Osteoblast (primary cell): Measurements from ENCODE around the gene SERPINA9. TPM values are rescaled to one million over a fixed set of nuclear protein-coding genes. Genes with fewer than 3 reads are reported as not detected.
"Not testable (repeated sequence)": the region's sequence is repeated elsewhere in the genome, so short reads cannot be mapped to it uniquely, and the experiment has no call there.

Experiments used
- DNase-seq: peaks from one replicate; pipeline ENCODE4 v3.0.0; 2011; ENCODE audit warnings: low spot score, mixed read lengths; ENCODE audit not compliant: insufficient read length; ENCODE audit errors: missing footprints
- H2AFZ ChIP-seq: 2 replicates; pipeline ENCODE4 v1.6.0; 2011; ENCODE audit warnings: mild to moderate bottlenecking, low read length
- H3K27ac ChIP-seq: 2 replicates; pipeline ENCODE4 v1.5.1; 2011; ENCODE audit warnings: mild to moderate bottlenecking, low read depth, low read length, moderate library complexity
- H3K27me3 ChIP-seq: 2 replicates; pipeline ENCODE4 v1.6.0; 2012; ENCODE audit warnings: mild to moderate bottlenecking, control low read depth, inconsistent platforms, low read length, moderate library complexity; ENCODE audit not compliant: insufficient read depth
- H3K36me3 ChIP-seq: 2 replicates; pipeline ENCODE4 v1.5.1; 2011; ENCODE audit warnings: mild to moderate bottlenecking, low read length, control low read depth, moderate library complexity; ENCODE audit not compliant: insufficient read depth
- H3K4me1 ChIP-seq: 2 replicates; pipeline ENCODE4 v1.5.1; 2011; ENCODE audit warnings: mild to moderate bottlenecking, low read length, control low read depth, moderate library complexity; ENCODE audit not compliant: insufficient read depth
- H3K4me2 ChIP-seq: 2 replicates; pipeline ENCODE4 v1.6.0; 2011; ENCODE audit warnings: mild to moderate bottlenecking, low read length; ENCODE audit not compliant: insufficient read depth
- H3K4me3 ChIP-seq: fragments of 200-600 bp; sonication (generic); 3 replicates; pipeline ENCODE4 v1.5.1; 2012; ENCODE audit warnings: mild to moderate bottlenecking, low read length, inconsistent platforms; ENCODE audit not compliant: insufficient read depth
- H3K79me2 ChIP-seq: 2 replicates; pipeline ENCODE4 v1.6.0; 2012; ENCODE audit warnings: mild to moderate bottlenecking, low read length, control low read depth, inconsistent platforms; ENCODE audit not compliant: insufficient read depth
- H3K9me3 ChIP-seq: 2 replicates; pipeline ENCODE4 v1.5.1; 2011; ENCODE audit warnings: low read depth, low read length, control low read depth
- H4K20me1 ChIP-seq: 2 replicates; pipeline ENCODE4 v1.6.0; 2012; ENCODE audit warnings: mild to moderate bottlenecking, low read length, control low read depth; ENCODE audit not compliant: insufficient read depth
- total RNA-seq: library from RNA; depleted of rRNA; stranded (reverse); fragments of >200 nt; gene quantifications from 2 replicates; pipeline ENCODE4 v1.2.3, GENCODE V29; 2012
- TF ChIP-seq, protein P1 (sequence below): IDR thresholded peaks from 2 replicates; pipeline ENCODE4 v1.5.1; 2011; ENCODE audit warnings: mild to moderate bottlenecking, low read depth, low read length, moderate library complexity; ENCODE audit errors: extremely low read depth

Gene SERPINA9
- total RNA-seq, 1 donor = under 0.01 TPM

DNA sequence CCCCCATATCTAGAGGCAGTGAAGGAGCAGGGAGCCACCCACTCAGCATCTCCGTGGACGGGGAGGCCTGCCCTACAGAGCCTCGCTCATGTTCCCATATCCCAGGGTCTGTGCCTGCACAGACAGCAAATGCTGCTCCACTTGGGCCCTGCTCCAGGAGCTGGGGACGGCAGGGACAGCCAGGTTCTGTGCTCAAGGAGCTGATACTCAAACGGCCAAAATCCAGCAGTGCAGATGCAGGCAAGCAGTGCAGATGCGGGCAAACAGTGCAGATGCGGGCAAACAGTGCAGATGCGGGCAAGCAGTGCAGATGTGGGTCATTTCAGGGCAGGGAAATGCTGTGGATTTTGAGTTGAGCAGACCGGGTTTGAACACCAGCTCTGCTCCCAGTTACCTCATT is 39.4 kb upstream of the SERPINA9 start:
- Histone ChIP-seq H4K20me1 (no peaks in the 10 kb centered on the region), H3K4me1 (peaks cover 4% of the 10 kb centered on the region), H3K27me3 (peaks cover 13% of the 10 kb centered on the region), H3K79me2 (no peaks in the 10 kb centered on the region), H3K36me3 (no peaks in the 10 kb centered on the region), H3K4me3 (no peak overlapping the region), H3K27ac (no peak overlapping the region), H2AFZ (no peak overlapping the region), H3K4me2 (no peak overlapping the region), H3K9me3 (no peaks in the 10 kb centered on the region)
- no peak for DNase-seq
- TF ChIP-seq, protein P1, sequence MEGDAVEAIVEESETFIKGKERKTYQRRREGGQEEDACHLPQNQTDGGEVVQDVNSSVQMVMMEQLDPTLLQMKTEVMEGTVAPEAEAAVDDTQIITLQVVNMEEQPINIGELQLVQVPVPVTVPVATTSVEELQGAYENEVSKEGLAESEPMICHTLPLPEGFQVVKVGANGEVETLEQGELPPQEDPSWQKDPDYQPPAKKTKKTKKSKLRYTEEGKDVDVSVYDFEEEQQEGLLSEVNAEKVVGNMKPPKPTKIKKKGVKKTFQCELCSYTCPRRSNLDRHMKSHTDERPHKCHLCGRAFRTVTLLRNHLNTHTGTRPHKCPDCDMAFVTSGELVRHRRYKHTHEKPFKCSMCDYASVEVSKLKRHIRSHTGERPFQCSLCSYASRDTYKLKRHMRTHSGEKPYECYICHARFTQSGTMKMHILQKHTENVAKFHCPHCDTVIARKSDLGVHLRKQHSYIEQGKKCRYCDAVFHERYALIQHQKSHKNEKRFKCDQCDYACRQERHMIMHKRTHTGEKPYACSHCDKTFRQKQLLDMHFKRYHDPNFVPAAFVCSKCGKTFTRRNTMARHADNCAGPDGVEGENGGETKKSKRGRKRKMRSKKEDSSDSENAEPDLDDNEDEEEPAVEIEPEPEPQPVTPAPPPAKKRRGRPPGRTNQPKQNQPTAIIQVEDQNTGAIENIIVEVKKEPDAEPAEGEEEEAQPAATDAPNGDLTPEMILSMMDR = no peak

DNA sequence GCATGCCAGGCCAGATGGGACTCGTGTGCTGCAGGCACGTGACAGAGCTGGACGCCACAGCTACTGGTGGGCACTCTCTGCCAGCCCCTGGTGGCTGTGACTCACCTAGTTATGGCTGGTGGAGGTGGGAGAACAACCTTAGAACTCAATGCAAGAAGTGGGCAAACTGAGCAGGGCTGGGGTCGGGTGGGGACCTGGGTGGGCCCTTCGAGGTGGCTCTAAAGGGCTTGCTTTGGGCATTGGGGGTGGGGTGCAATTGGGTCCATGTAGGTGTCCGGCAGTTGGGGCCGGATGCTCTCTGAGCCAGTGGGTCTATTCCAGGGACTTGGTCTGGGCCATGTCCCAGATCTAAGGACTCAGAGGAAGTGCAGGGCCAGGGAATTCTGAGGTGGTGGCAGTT is 38.4 kb upstream of the SERPINA9 start:
- no peak overlapping the region for H3K27ac ChIP-seq
- H3K4me3 ChIP-seq = no peak overlapping the region
- no peaks in the 10 kb centered on the region for H3K36me3 ChIP-seq
- H3K4me1 ChIP-seq = peaks cover 4% of the 10 kb centered on the region
- H3K9me3 ChIP-seq = no peaks in the 10 kb centered on the region
- no peaks in the 10 kb centered on the region for H3K79me2 ChIP-seq
- H2AFZ ChIP-seq = no peak overlapping the region
- no peak overlapping the region for H3K4me2 ChIP-seq
- peaks cover 13% of the 10 kb centered on the region for H3K27me3 ChIP-seq
- no peaks in the 10 kb centered on the region for H4K20me1 ChIP-seq
- no peak for DNase-seq
- TF ChIP-seq, protein P1 = no peak

DNA sequence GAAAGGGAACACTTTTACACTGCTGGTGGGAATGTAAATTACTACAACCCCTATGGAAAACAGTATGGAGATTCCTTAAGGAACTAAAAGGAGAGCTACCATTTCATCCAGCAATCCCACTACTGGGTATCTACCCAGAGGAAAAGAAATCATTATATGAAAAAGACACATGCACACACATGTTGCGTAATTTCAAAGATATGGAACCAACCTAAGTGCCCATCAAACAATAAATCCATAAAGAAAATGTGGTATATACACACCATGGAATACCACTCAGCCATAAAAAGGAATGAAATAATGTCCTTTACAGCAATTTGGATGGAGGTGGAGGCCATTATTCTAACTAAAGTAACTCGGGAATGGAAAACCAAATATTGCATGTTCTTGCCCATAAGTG is 34.5 kb upstream of the SERPINA9 start:
- not testable (repeated sequence) for H3K79me2 ChIP-seq, H3K27me3 ChIP-seq, H3K4me3 ChIP-seq, H3K27ac ChIP-seq, DNase-seq, H2AFZ ChIP-seq, H3K9me3 ChIP-seq, H3K4me1 ChIP-seq, H4K20me1 ChIP-seq, H3K4me2 ChIP-seq, H3K36me3 ChIP-seq

DNA sequence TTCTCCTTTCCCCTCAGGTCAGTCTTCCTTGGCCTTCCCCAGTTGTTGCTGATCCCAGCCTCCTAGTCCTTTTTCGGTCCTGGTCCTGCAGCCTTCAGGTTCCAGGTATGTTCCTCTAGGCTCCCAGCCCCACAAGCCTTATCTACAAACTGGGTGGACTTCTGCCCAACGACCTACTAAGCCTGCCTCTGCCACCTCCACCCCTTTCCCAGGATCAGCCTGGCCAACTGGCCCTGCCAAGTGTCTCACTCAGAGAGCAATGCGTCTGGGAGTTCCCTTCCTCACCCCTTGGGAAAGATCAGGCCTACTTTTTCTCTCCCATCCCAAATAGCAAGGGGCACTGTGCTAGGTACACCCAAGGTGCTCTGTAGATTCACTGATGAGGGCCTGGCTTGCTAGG is 33.4 kb upstream of the SERPINA9 start, which contains the start of gene SERPINA12:
SERPINA12 (minus strand) TSS at position 114 of the 400 bp plus-strand sequence. CDS start 11,072 bp downstream, outside the sequence.
- Histone ChIP-seq H3K4me2 (no peak within 1 kb of the TSS), H3K79me2 (no peaks in the 10 kb centered on the region)
- TF ChIP-seq, protein P1 = no peak

More for the DNA sequence above, 33.4 kb upstream of the SERPINA9 start, which contains the start of gene SERPINA12:
- H3K36me3 ChIP-seq = no peaks in the 10 kb centered on the region
- no peak within 1 kb of the TSS for H3K27ac ChIP-seq
- H3K4me1 ChIP-seq = no peaks in the 10 kb centered on the region
- H3K27me3 ChIP-seq = no peaks in the 10 kb centered on the region
- no peaks in the 10 kb centered on the region for H4K20me1 ChIP-seq
- H3K9me3 ChIP-seq = no peaks in the 10 kb centered on the region
- H3K4me3 ChIP-seq = no peak within 1 kb of the TSS
- no peak for DNase-seq
- H2AFZ ChIP-seq = no peak within 1 kb of the TSS
